Measurements from ENCODE around the gene UBE3C.
"Not testable (repeated sequence)": the region's sequence is repeated elsewhere in the genome, so short reads cannot be mapped to it uniquely, and the experiment has no call there.

GRCh38 chr7:157251817-157252216, 113.1 kb downstream of the UBE3C start:
- not testable (repeated sequence) for TF ChIP-seq CTCF, POLR2A (IDR thresholded peaks at IDR 0.05)
